H9 (cell line): Measurements from ENCODE around the gene TPPP3. TPM values are rescaled to one million over a fixed set of nuclear protein-coding genes. Genes with fewer than 3 reads are reported as not detected.

Source experiments
- DNase-seq: peaks from one replicate; pipeline ENCODE4 v3.0.0-alpha.2; 2017
- H2AFZ ChIP-seq: one replicate; pipeline ENCODE4 v1.6.1; 2013; ENCODE audit warnings: mild to moderate bottlenecking, low read length, control low read depth, moderate library complexity
- H2AK5ac ChIP-seq: 2 replicates; pipeline ENCODE4 v1.6.1; 2013; ENCODE audit warnings: low read length, control low read depth, mixed read lengths; ENCODE audit not compliant: insufficient read length
- H2BK120ac ChIP-seq: one replicate; pipeline ENCODE4 v1.6.1; 2013; ENCODE audit warnings: low read depth, mild to moderate bottlenecking, low read length, control low read depth, inconsistent platforms; ENCODE audit not compliant: poor library complexity, severe bottlenecking
- H2BK12ac ChIP-seq: 2 replicates; pipeline ENCODE4 v1.6.1; 2013; ENCODE audit warnings: low read length, control low read depth, mixed read lengths, low read depth; ENCODE audit not compliant: insufficient read length
- H2BK15ac ChIP-seq: 2 replicates; pipeline ENCODE4 v1.6.1; 2013; ENCODE audit warnings: low read depth, low read length, control low read depth
- H2BK20ac ChIP-seq: one replicate; pipeline ENCODE4 v1.6.1; 2013; ENCODE audit warnings: low read depth, mild to moderate bottlenecking, low read length, control low read depth, inconsistent platforms; ENCODE audit not compliant: poor library complexity, severe bottlenecking
- H2BK5ac ChIP-seq: 2 replicates; pipeline ENCODE4 v1.6.1; 2013; ENCODE audit warnings: low read length, control low read depth, mixed read lengths; ENCODE audit not compliant: insufficient read length
- H3K14ac ChIP-seq: 2 replicates; pipeline ENCODE4 v1.6.1; 2013; ENCODE audit warnings: low read length, control low read depth; ENCODE audit not compliant: insufficient read depth
- H3K18ac ChIP-seq: 2 replicates; pipeline ENCODE4 v1.6.1; 2013; ENCODE audit warnings: low read depth, mild to moderate bottlenecking, mixed read lengths, low read length, control low read depth; ENCODE audit not compliant: insufficient read length
- H3K23ac ChIP-seq: 2 replicates; pipeline ENCODE4 v1.6.1; 2013; ENCODE audit warnings: low read length, control low read depth, mixed read lengths, low read depth; ENCODE audit not compliant: insufficient read length
- H3K23me2 ChIP-seq: 2 replicates; pipeline ENCODE4 v1.6.1; 2013; ENCODE audit warnings: low read depth, mild to moderate bottlenecking, mixed read lengths, low read length, control low read depth; ENCODE audit not compliant: insufficient read length, poor library complexity, severe bottlenecking
- H3K27ac ChIP-seq: 2 replicates; pipeline ENCODE4 v1.5.1; 2013; ENCODE audit warnings: low read length, control low read depth, mixed read lengths, low read depth; ENCODE audit not compliant: insufficient read length
- H3K27me3 ChIP-seq: 2 replicates; pipeline ENCODE4 v1.6.1; 2013; ENCODE audit warnings: low read length, control low read depth, inconsistent platforms; ENCODE audit not compliant: insufficient read depth
- H3K4ac ChIP-seq: 2 replicates; pipeline ENCODE4 v1.6.1; 2013; ENCODE audit warnings: low read depth, mild to moderate bottlenecking, control low read depth, inconsistent platforms, low read length, moderate library complexity
- H3K4me1 ChIP-seq: 2 replicates; pipeline ENCODE4 v1.6.1; 2013; ENCODE audit warnings: low read length, control low read depth, inconsistent platforms; ENCODE audit not compliant: insufficient read depth
- H3K4me2 ChIP-seq: 2 replicates; pipeline ENCODE4 v1.6.1; 2013; ENCODE audit warnings: low read length, control low read depth, mixed read lengths; ENCODE audit not compliant: insufficient read length, insufficient read depth
- H3K56ac ChIP-seq: 2 replicates; pipeline ENCODE4 v1.6.1; 2013; ENCODE audit warnings: low read depth, mild to moderate bottlenecking, mixed read lengths, low read length, control low read depth; ENCODE audit not compliant: insufficient read length
- H3K79me1 ChIP-seq: 2 replicates; pipeline ENCODE4 v1.6.1; 2013; ENCODE audit warnings: low read depth, mild to moderate bottlenecking, moderate library complexity, low read length, control low read depth, inconsistent platforms; ENCODE audit not compliant: insufficient read depth, poor library complexity, severe bottlenecking
- H3K79me2 ChIP-seq: 2 replicates; pipeline ENCODE4 v1.6.1; 2013; ENCODE audit warnings: low read length, control low read depth, inconsistent platforms; ENCODE audit not compliant: insufficient read depth
- H3K9ac ChIP-seq: 2 replicates; pipeline ENCODE4 v1.6.1; 2013; ENCODE audit warnings: low read length, control low read depth, mixed read lengths; ENCODE audit not compliant: insufficient read length; ENCODE audit errors: extremely low read depth
- H3K9me3 ChIP-seq: one replicate; pipeline ENCODE4 v1.6.1; 2013; ENCODE audit warnings: low read depth, low read length, inconsistent platforms; ENCODE audit not compliant: control insufficient read depth
- H3T11ph ChIP-seq: one replicate; pipeline ENCODE4 v1.6.1; 2013; ENCODE audit warnings: mild to moderate bottlenecking, low read length, control low read depth, inconsistent platforms
- H4K20me1 ChIP-seq: one replicate; pipeline ENCODE4 v1.6.1; 2013; ENCODE audit not compliant: control insufficient read depth, insufficient read length, insufficient read depth
- H4K5ac ChIP-seq: 2 replicates; pipeline ENCODE4 v1.6.1; 2013; ENCODE audit warnings: low read depth, mild to moderate bottlenecking, mixed read lengths, low read length, control low read depth; ENCODE audit not compliant: insufficient read length
- H4K8ac ChIP-seq: replicated peaks from 2 replicates; pipeline ENCODE4 v1.6.1; 2013; ENCODE audit warnings: low read length, control low read depth, mixed read lengths, low read depth; ENCODE audit not compliant: insufficient read length
- H4K91ac ChIP-seq: 2 replicates; pipeline ENCODE4 v1.6.1; 2013; ENCODE audit warnings: low read depth, mild to moderate bottlenecking, moderate library complexity, mixed read lengths, low read length, control low read depth; ENCODE audit not compliant: insufficient read length
- H3K27ac Mint-ChIP-seq, 3 experiments: 2 replicates in 2 of 3; 3 replicates in 1 of 3; pipeline ENCODE4 v1.8.0; 2020 to 2021; ENCODE audit warnings: mixed read lengths in 3 of 3, mild to moderate bottlenecking in 1 of 3, moderate library complexity in 1 of 3
- H3K27me3 Mint-ChIP-seq: 2 replicates; pipeline ENCODE4 v1.8.0; 2021; ENCODE audit warnings: low read depth, mild to moderate bottlenecking, moderate library complexity, mixed read lengths
- H3K36me3 Mint-ChIP-seq, 3 experiments: 2 replicates in 2 of 3; 3 replicates in 1 of 3; pipeline ENCODE4 v1.8.0; 2020 to 2021; ENCODE audit warnings: low read depth in 3 of 3, mixed read lengths in 3 of 3; ENCODE audit not compliant: insufficient read depth in 1 of 3
- H3K4me1 Mint-ChIP-seq, 2 experiments: 2 replicates each; pipeline ENCODE4 v1.8.0; 2020; ENCODE audit warnings: mixed read lengths in 2 of 2
- H3K4me3 Mint-ChIP-seq, 2 experiments: 2 replicates in 1 of 2; 3 replicates in 1 of 2; pipeline ENCODE4 v1.8.0; 2020 to 2021; ENCODE audit warnings: mild to moderate bottlenecking in 2 of 2, mixed read lengths in 2 of 2, moderate library complexity in 1 of 2
- H3K9me3 Mint-ChIP-seq, 2 experiments: 2 replicates in 1 of 2; 3 replicates in 1 of 2; pipeline ENCODE4 v1.8.0; 2020; ENCODE audit warnings: mild to moderate bottlenecking in 2 of 2, mixed read lengths in 2 of 2, moderate library complexity in 1 of 2
- WGBS: extraction: QIAGEN DNeasy Blood & Tissue Kit; methylation state at CpG from one replicate; pipeline ENCODE4 v1.1.7; 2013; ENCODE audit warnings: missing lambda C conversion rate, low lambda C conversion rate, mixed read lengths; ENCODE audit not compliant: insufficient read length; ENCODE audit errors: extremely low coverage; 5-methylcytosine and 5-hydroxymethylcytosine counted together
- total RNA-seq: library from RNA; stranded (reverse); gene quantifications from 2 replicates; pipeline ENCODE4 v1.2.1, GENCODE V29; 2021
- TF ChIP-seq, protein P1 (sequence below): fragments of 200-600 bp; sonication (generic); conservative IDR thresholded peaks from 3 replicates; pipeline ENCODE4 v1.8.0; 2021; ENCODE audit warnings: antibody characterized with exemption, mild to moderate bottlenecking

The TPPP3 gene
- total RNA-seq, 1 experiment from 2014 or later: 0.79 TPM

DNA sequence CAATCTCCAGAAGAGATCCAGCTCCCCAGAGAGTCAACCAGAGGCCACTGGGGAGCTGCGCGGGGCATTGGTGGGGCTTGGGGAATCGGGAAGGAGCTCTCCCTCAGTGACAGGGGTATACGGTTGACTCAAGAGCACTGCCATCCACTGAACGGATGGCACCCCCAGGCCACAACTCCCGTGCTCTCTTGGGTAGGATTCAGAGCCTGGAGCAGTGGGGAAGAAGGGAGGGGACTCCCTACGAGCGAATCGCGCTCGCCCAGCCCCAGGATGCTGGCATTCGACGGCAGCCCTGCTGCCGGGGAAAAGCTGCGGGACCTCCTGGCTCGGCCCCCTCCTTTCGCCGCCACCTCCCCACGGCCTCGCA is 473 bp upstream of the TPPP3 start:
- no CpG with 5 or more reads among the region's 20 CpGs for WGBS
- H2BK15ac ChIP-seq: no peak overlapping the region
- no peak overlapping the region for H2BK120ac ChIP-seq
- no peaks in the 10 kb centered on the region for H3K36me3 Mint-ChIP-seq
- H3K9ac ChIP-seq: no peak overlapping the region
- no peak overlapping the region for H3K56ac ChIP-seq
- H3K27me3 Mint-ChIP-seq: peaks cover 80% of the 10 kb centered on the region
- H4K91ac ChIP-seq: no peak overlapping the region
- no peak overlapping the region for H2AFZ ChIP-seq
- DNase-seq: no peak
- no peaks in the 10 kb centered on the region for H3K79me2 ChIP-seq
- no peak overlapping the region for H4K8ac ChIP-seq
- peaks cover 3% of the 10 kb centered on the region for H3K23me2 ChIP-seq
- no peaks in the 10 kb centered on the region for H3K9me3 Mint-ChIP-seq
- H3K79me1 ChIP-seq: no peaks in the 10 kb centered on the region
- TF ChIP-seq, protein P1, sequence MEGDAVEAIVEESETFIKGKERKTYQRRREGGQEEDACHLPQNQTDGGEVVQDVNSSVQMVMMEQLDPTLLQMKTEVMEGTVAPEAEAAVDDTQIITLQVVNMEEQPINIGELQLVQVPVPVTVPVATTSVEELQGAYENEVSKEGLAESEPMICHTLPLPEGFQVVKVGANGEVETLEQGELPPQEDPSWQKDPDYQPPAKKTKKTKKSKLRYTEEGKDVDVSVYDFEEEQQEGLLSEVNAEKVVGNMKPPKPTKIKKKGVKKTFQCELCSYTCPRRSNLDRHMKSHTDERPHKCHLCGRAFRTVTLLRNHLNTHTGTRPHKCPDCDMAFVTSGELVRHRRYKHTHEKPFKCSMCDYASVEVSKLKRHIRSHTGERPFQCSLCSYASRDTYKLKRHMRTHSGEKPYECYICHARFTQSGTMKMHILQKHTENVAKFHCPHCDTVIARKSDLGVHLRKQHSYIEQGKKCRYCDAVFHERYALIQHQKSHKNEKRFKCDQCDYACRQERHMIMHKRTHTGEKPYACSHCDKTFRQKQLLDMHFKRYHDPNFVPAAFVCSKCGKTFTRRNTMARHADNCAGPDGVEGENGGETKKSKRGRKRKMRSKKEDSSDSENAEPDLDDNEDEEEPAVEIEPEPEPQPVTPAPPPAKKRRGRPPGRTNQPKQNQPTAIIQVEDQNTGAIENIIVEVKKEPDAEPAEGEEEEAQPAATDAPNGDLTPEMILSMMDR: no peak
- peaks cover 25% of the 10 kb centered on the region; the same call in 1 of the 2 replicates for H3K27me3 ChIP-seq
- peak overlapping the region; percentile 39 to 73 for H3K4me3 Mint-ChIP-seq
- peak overlapping the region; percentile 12 for H3K4me2 ChIP-seq
- peak overlapping the region; percentile 2 for H3K18ac ChIP-seq
- H4K20me1 ChIP-seq: no peaks in the 10 kb centered on the region
- H3K4ac ChIP-seq: no peak overlapping the region
- H3K9me3 ChIP-seq: no peaks in the 10 kb centered on the region
- H2BK20ac ChIP-seq: no peak overlapping the region
- no peaks in the 10 kb centered on the region for H3K4me1 ChIP-seq
- H4K5ac ChIP-seq: no peak overlapping the region
- no peak overlapping the region for H2AK5ac ChIP-seq
- H2BK5ac ChIP-seq: no peak overlapping the region
- no peak overlapping the region for H2BK12ac ChIP-seq
- no peak overlapping the region for H3T11ph ChIP-seq
- no peak overlapping the region for H3K23ac ChIP-seq
- no peak overlapping the region for H3K27ac ChIP-seq
- peaks cover 12 to 31% of the 10 kb centered on the region in 2 experiments for H3K4me1 Mint-ChIP-seq
- no peak overlapping the region for H3K27ac Mint-ChIP-seq
- H3K14ac ChIP-seq: peak overlapping the region; percentile 0; the same call in 1 of the 2 replicates
